GM18511 (cell line): ENCODE data around the gene ARL13B.

Experiments used
- ATAC-seq: cut with Tn5 transposase; IDR thresholded peaks from one replicate; pipeline ENCODE4 v1.9.1; 2021; ENCODE audit warnings: mild to moderate bottlenecking, moderate library complexity; ENCODE audit not compliant: unreplicated experiment

Gene ARL13B

GRCh38 chr3:94093151-94093550 lies 113.2 kb downstream of the ARL13B start:
- no peak for ATAC-seq

- no peak for ATAC-seq
These were observed 115.2 kb downstream of the ARL13B start for GRCh38 chr3:94095111-94095510.

- ATAC-seq: no peak
These were observed 118.5 kb downstream of the ARL13B start for GRCh38 chr3:94098452-94098851.

- ATAC-seq: no peak
These were observed 119.4 kb downstream of the ARL13B start for GRCh38 chr3:94099311-94099710.

GRCh38 chr3:94101860-94102259 lies 121.9 kb downstream of the ARL13B start:
- ATAC-seq: no peak
